Trophoblast cell (in vitro differentiated cells and primary cell): ENCODE results near the gene ACOX1.
A peak's percentile ranks its signal among the peaks of the same experiment; 100 is the strongest.

Experiments used
- DNase-seq, 2 donors: peaks; one replicate each; pipeline ENCODE4 v3.0.0-alpha.2; 2016
- H2AFZ ChIP-seq: 2 replicates; pipeline ENCODE4 v1.6.1; 2013; ENCODE audit warnings: low read length, moderate library complexity, mild to moderate bottlenecking; ENCODE audit not compliant: insufficient read depth, poor library complexity
- H2AK5ac ChIP-seq: 2 replicates; pipeline ENCODE4 v1.6.1; 2013; ENCODE audit warnings: mild to moderate bottlenecking, low read length
- H2BK120ac ChIP-seq: 2 replicates; pipeline ENCODE4 v1.6.1; 2013; ENCODE audit warnings: low read length, mild to moderate bottlenecking, moderate library complexity; ENCODE audit not compliant: insufficient read depth, poor library complexity
- H2BK12ac ChIP-seq: 2 replicates; pipeline ENCODE4 v1.6.1; 2013; ENCODE audit warnings: mild to moderate bottlenecking, low read length, moderate library complexity
- H2BK5ac ChIP-seq: 2 replicates; pipeline ENCODE4 v1.6.1; 2013; ENCODE audit warnings: low read length, low read depth, moderate library complexity, mild to moderate bottlenecking; ENCODE audit not compliant: poor library complexity
- H3K14ac ChIP-seq: 2 replicates; pipeline ENCODE4 v1.6.1; 2013; ENCODE audit warnings: mild to moderate bottlenecking, low read length
- H3K18ac ChIP-seq: 2 replicates; pipeline ENCODE4 v1.6.1; 2013; ENCODE audit warnings: mild to moderate bottlenecking, low read length
- H3K23ac ChIP-seq: 2 replicates; pipeline ENCODE4 v1.6.1; 2013; ENCODE audit warnings: low read length
- H3K27ac ChIP-seq: 2 replicates; pipeline ENCODE4 v1.5.1; 2013; ENCODE audit warnings: low read depth, mild to moderate bottlenecking, inconsistent platforms, low read length, moderate library complexity
- H3K27me3 ChIP-seq: 2 replicates; pipeline ENCODE4 v1.6.1; 2013; ENCODE audit warnings: inconsistent platforms, mild to moderate bottlenecking, low read length, moderate library complexity; ENCODE audit not compliant: insufficient read depth
- H3K36me3 ChIP-seq, 2 experiments: 1 replicate in 1 of 2; 2 replicates in 1 of 2; pipeline ENCODE4 v1.6.1; 2013; ENCODE audit warnings: low read length in 2 of 2, mild to moderate bottlenecking in 2 of 2, moderate library complexity in 1 of 2; ENCODE audit not compliant: insufficient read depth in 2 of 2, control insufficient read depth in 1 of 2
- H3K4ac ChIP-seq: 2 replicates; pipeline ENCODE4 v1.6.1; 2013; ENCODE audit warnings: low read depth, mild to moderate bottlenecking, low read length, moderate library complexity
- H3K4me1 ChIP-seq, 2 experiments: 1 replicate in 1 of 2; 2 replicates in 1 of 2; pipeline ENCODE4 v1.6.1; 2013; ENCODE audit warnings: low read length in 2 of 2, mild to moderate bottlenecking in 2 of 2, moderate library complexity in 1 of 2; ENCODE audit not compliant: insufficient read depth in 2 of 2, control insufficient read depth in 1 of 2
- H3K4me2 ChIP-seq: 2 replicates; pipeline ENCODE4 v1.6.1; 2013; ENCODE audit warnings: inconsistent platforms, mild to moderate bottlenecking, low read length, moderate library complexity
- H3K4me3 ChIP-seq: 2 replicates; pipeline ENCODE4 v1.5.1; 2013; ENCODE audit warnings: mild to moderate bottlenecking, low read depth, low read length, inconsistent platforms
- H3K79me1 ChIP-seq: one replicate; pipeline ENCODE4 v1.6.1; 2013; ENCODE audit warnings: low read length
- H3K79me2 ChIP-seq: 2 replicates; pipeline ENCODE4 v1.6.1; 2013; ENCODE audit warnings: low read length, mild to moderate bottlenecking; ENCODE audit not compliant: control insufficient read depth, insufficient read depth, poor library complexity
- H3K9ac ChIP-seq: 2 replicates; pipeline ENCODE4 v1.6.1; 2013; ENCODE audit warnings: mild to moderate bottlenecking, low read length
- H3K9me3 ChIP-seq: 2 replicates; pipeline ENCODE4 v1.6.1; 2013; ENCODE audit warnings: low read depth, mild to moderate bottlenecking, control low read depth, inconsistent platforms, low read length; ENCODE audit not compliant: insufficient read depth
- H4K12ac ChIP-seq: 2 replicates; pipeline ENCODE4 v1.6.1; 2013; ENCODE audit warnings: low read depth, mild to moderate bottlenecking, low read length, moderate library complexity
- H4K8ac ChIP-seq: 2 replicates; pipeline ENCODE4 v1.6.1; 2013; ENCODE audit warnings: low read depth, mild to moderate bottlenecking, low read length, moderate library complexity
- H4K91ac ChIP-seq: one replicate; pipeline ENCODE4 v1.6.1; 2013; ENCODE audit warnings: low read depth, mild to moderate bottlenecking, low read length, moderate library complexity
- WGBS: extraction: QIAGEN DNeasy Blood & Tissue Kit; methylation state at CpG from one replicate; pipeline ENCODE4 v1.1.7; 2013; ENCODE audit warnings: missing lambda C conversion rate; ENCODE audit not compliant: insufficient read length, insufficient coverage; ENCODE audit errors: extremely low coverage; 5-methylcytosine and 5-hydroxymethylcytosine counted together

The ACOX1 gene

DNA sequence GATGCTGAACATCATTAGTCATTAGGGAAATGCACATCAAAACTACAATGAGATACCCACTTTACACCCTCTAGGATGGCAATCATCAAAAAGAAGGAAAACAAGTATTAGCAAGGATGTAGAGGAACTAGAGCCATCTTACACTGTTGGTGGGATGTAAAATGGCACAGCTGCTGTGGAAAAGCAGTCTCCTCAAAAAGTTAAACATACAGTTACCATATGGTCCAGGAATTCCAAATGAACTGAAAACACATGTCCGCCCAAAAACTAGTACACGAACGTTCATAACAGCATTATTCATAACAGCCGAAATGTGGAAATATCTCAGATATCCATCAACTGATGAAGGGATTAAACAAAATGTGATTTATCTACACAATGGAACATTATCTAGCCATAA, 45.2 kb downstream of the ACOX1 start:
- no peak overlapping the region for H3K14ac ChIP-seq
- H4K8ac ChIP-seq = no peak overlapping the region
- no peak overlapping the region for H3K4ac ChIP-seq
- peak in 1 of 2 donors; percentile 20 for DNase-seq
- H3K4me2 ChIP-seq = no peak overlapping the region
- WGBS = no CpG with 5 or more reads among the region's 4 CpGs
- H2AFZ ChIP-seq = no peak overlapping the region
- no peak overlapping the region for H3K27ac ChIP-seq
- no peak overlapping the region for H2BK12ac ChIP-seq
- H3K79me2 ChIP-seq = no peaks in the 10 kb centered on the region
- H3K9ac ChIP-seq = no peak overlapping the region
- H2BK120ac ChIP-seq = no peak overlapping the region
- H3K23ac ChIP-seq = no peak overlapping the region
- H3K27me3 ChIP-seq = no peaks in the 10 kb centered on the region
- no peak overlapping the region for H3K4me3 ChIP-seq
- no peaks in the 10 kb centered on the region for H3K9me3 ChIP-seq
- no peak overlapping the region for H2AK5ac ChIP-seq
- H3K79me1 ChIP-seq = no peaks in the 10 kb centered on the region
- H3K36me3 ChIP-seq = no peaks in the 10 kb centered on the region
- H3K4me1 ChIP-seq = peaks cover 0 to 5% of the 10 kb centered on the region in 2 experiments
- H2BK5ac ChIP-seq = no peak overlapping the region
- no peak overlapping the region for H4K91ac ChIP-seq
- H3K18ac ChIP-seq = no peak overlapping the region
- H4K12ac ChIP-seq = no peak overlapping the region

DNA sequence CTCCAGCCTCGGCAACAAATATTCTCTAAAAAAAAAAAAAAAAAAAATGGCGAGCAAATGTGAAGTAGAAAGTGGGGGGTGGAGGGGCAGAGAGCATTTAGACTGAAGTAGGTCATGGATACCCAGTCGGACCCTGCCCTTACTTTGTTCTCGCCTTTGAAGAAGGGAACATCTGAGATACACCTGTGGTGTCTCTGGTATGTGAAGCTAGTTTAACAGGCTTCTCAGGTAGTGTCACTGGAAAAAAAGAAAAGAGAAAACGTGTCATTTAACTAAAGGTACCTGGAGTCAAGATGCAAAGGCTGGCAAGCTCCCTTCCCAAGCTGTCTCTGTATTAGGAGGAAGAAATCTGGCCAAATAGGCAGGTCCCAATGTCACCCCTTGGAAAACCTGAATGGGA, 46.1 kb downstream of the ACOX1 start:
- Histone ChIP-seq H3K79me2 (no peaks in the 10 kb centered on the region), H3K4ac (no peak overlapping the region), H4K12ac (no peak overlapping the region), H3K14ac (no peak overlapping the region), H3K4me1 (peaks cover 0 to 5% of the 10 kb centered on the region in 2 experiments), H2AFZ (no peak overlapping the region), H4K91ac (no peak overlapping the region), H3K4me3 (no peak overlapping the region), H3K9ac (no peak overlapping the region), H2AK5ac (no peak overlapping the region), H4K8ac (no peak overlapping the region), H3K9me3 (no peaks in the 10 kb centered on the region), H2BK120ac (no peak overlapping the region), H2BK5ac (no peak overlapping the region), H3K27ac (no peak overlapping the region), H3K79me1 (no peaks in the 10 kb centered on the region), H3K27me3 (no peaks in the 10 kb centered on the region), H3K4me2 (no peak overlapping the region), H3K18ac (no peak overlapping the region), H3K23ac (no peak overlapping the region), H3K36me3 (no peaks in the 10 kb centered on the region), H2BK12ac (no peak overlapping the region)
- no CpG with 5 or more reads among the region's 5 CpGs for WGBS
- peak in 1 of 2 donors; percentile 78 for DNase-seq

DNA sequence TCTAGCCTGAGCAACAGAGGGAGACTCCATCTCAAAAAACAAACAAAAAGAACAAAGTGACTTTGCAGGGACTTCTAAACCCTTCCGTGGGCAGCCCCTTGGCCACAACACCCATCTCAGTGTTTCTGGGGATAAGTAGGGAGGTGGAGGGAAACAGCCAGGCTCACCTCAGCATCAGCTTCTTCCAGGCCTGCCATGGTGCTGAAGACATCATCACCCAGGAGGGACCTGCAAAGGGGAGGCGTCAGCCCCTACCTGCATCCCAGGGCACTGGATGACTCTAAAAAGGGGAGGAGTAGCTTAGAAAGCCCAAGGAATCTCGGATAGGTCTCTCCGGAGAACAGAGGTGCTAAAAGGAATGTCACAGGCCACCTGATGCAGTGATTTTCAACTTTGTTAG, 47.9 kb downstream of the ACOX1 start:
- H3K79me1 ChIP-seq = no peaks in the 10 kb centered on the region
- DNase-seq = no peak
- H4K8ac ChIP-seq = no peak overlapping the region
- H3K23ac ChIP-seq = no peak overlapping the region
- no peak overlapping the region for H4K12ac ChIP-seq
- no peak overlapping the region for H3K27ac ChIP-seq
- H3K27me3 ChIP-seq = no peaks in the 10 kb centered on the region
- no peak overlapping the region for H3K4me2 ChIP-seq
- WGBS = no CpG with 5 or more reads among the region's 4 CpGs
- no peak overlapping the region for H2AFZ ChIP-seq
- peaks cover 0 to under 1% of the 10 kb centered on the region in 2 experiments for H3K36me3 ChIP-seq
- peak overlapping the region; percentile 43 for H4K91ac ChIP-seq
- H2AK5ac ChIP-seq = no peak overlapping the region
- no peaks in the 10 kb centered on the region for H3K79me2 ChIP-seq
- H2BK5ac ChIP-seq = no peak overlapping the region
- no peaks in the 10 kb centered on the region for H3K9me3 ChIP-seq
- H3K14ac ChIP-seq = no peak overlapping the region
- no peak overlapping the region for H3K9ac ChIP-seq
- no peak overlapping the region for H2BK120ac ChIP-seq
- H3K4me3 ChIP-seq = no peak overlapping the region
- H3K4me1 ChIP-seq = peaks cover 0 to 5% of the 10 kb centered on the region in 2 experiments
- H2BK12ac ChIP-seq = no peak overlapping the region
- no peak overlapping the region for H3K4ac ChIP-seq
- H3K18ac ChIP-seq = no peak overlapping the region

DNA sequence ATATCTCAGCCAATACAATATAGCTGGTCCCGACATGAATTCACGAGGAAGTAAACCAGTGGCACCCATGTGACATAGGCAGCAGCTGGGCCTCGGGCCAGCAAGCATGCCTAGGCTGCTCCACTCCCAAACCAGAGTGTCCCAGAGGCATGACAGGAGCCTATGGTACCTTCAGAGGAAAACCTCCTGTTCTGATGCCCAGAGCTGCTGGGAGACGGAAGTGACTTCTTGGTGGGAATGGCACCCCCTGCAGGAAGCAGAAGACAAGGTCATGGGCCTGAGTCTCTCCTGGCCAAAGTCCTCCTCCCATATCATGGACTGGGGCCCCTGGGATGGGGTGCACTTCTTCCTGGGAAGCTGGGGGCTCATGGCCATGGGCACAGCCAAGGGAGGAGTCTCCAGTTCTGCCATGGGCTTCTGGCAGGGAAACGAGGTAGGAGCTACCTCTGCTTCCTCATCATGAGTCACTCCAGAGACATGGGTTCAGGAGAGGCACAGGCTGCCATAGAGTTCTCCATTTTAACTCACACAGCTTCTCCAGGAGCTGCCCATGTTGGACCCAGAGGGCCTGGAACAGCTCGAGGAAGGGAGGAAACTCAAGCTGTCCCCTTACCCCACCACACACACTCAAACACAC, 51.6 kb downstream of the ACOX1 start:
- peaks cover 1% of the 10 kb centered on the region for H3K9me3 ChIP-seq
- H3K14ac ChIP-seq = no peak overlapping the region
- peaks cover 3% of the 10 kb centered on the region in 2 experiments for H3K36me3 ChIP-seq
- H3K27me3 ChIP-seq = no peaks in the 10 kb centered on the region
- H3K4ac ChIP-seq = no peak overlapping the region
- H4K91ac ChIP-seq = no peak overlapping the region
- no peaks in the 10 kb centered on the region for H3K4me1 ChIP-seq
- H3K4me2 ChIP-seq = no peak overlapping the region
- H2AFZ ChIP-seq = no peak overlapping the region
- H3K4me3 ChIP-seq = no peak overlapping the region
- no peaks in the 10 kb centered on the region for H3K79me2 ChIP-seq
- H2BK12ac ChIP-seq = no peak overlapping the region
- no peak overlapping the region for H4K8ac ChIP-seq
- no peak overlapping the region for H2AK5ac ChIP-seq
- H4K12ac ChIP-seq = no peak overlapping the region
- no peak overlapping the region for H3K18ac ChIP-seq
- DNase-seq = peak in 1 of 2 donors; percentile 49
- H3K79me1 ChIP-seq = no peaks in the 10 kb centered on the region
- no CpG with 5 or more reads among the region's 6 CpGs for WGBS
- no peak overlapping the region for H3K23ac ChIP-seq
- H3K27ac ChIP-seq = no peak overlapping the region
- no peak overlapping the region for H3K9ac ChIP-seq
- no peak overlapping the region for H2BK120ac ChIP-seq
- H2BK5ac ChIP-seq = no peak overlapping the region
